ENCODE results near the gene KLHL2.

The KLHL2 gene

DNA sequence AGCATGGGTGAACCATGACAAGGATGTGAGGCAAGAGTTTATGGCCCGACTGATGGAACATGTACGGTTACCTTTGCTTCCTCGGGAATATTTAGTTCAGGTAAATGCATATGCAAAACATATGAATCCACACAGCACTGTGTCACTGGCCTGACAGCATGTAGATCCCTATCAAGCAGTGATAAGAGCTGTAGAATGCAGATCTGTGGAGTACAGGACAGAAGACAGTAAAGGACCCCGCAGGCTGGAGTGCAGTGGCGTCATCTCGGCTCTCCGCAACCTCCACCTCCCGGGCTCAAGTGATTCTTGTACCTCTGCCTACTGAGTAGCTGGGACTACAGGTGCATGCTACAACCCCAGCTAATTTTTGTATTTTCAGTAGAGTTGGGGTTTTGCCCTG lies 90.3 kb downstream of the KLHL2 start:
- Histone ChIP-seq H3K27me3 (ENCODE audit: control insufficient read depth in 1 of 2, insufficient read depth in 2 of 2, low read length in 2 of 2) (no peaks in the 10 kb centered on the region), H3K9me3 (ENCODE audit: low read length) (no peaks in the 10 kb centered on the region), H3K36me3 (ENCODE audit: insufficient read depth, low read length) (no peaks in the 10 kb centered on the region), H3K4me3 (ENCODE audit: low read depth in 1 of 2, low read length in 2 of 2) (no peak overlapping the region), H3K4me1 (ENCODE audit: insufficient read depth, low read length) (peaks cover 5% of the 10 kb centered on the region), H3K9ac (ENCODE audit: low read length) (no peak overlapping the region), H3K27ac (ENCODE audit: low read depth, low read length) (no peak overlapping the region)

- Histone ChIP-seq H3K36me3 (ENCODE audit: insufficient read depth, low read length) (no peaks in the 10 kb centered on the region), H3K4me3 (ENCODE audit: low read depth in 1 of 2, low read length in 2 of 2) (no peak overlapping the region), H3K27me3 (ENCODE audit: control insufficient read depth in 1 of 2, insufficient read depth in 2 of 2, low read length in 2 of 2) (no peaks in the 10 kb centered on the region), H3K4me1 (ENCODE audit: insufficient read depth, low read length) (peaks cover 5% of the 10 kb centered on the region), H3K27ac (ENCODE audit: low read depth, low read length) (no peak overlapping the region), H3K9ac (ENCODE audit: low read length) (no peak overlapping the region), H3K9me3 (ENCODE audit: low read length) (no peaks in the 10 kb centered on the region)
Measured at GRCh38 chr4:165299399-165300060, 92.2 kb downstream of the KLHL2 start.

DNA sequence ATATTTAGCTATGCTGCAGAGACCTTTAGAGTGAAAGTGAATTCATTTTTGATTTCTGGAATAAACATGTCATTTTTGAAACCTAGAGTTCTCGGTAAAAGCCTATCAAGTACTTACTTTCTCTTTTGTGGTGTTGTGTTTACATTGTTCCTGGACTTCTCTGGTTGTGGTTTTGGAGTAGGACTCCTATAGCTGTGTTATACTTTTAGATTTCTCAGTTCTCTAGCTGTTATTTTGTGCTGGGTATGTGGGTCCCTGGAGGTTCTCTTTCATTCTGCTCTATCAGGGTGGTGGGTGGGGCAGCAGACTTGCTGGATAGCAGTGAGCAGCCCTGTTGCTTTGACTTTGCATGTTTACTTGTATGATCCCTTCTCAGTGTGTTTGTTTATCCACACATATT lies 94.5 kb downstream of the KLHL2 start:
- Histone ChIP-seq H3K27ac (ENCODE audit: low read depth, low read length) (no peak overlapping the region), H3K27me3 (ENCODE audit: control insufficient read depth in 1 of 2, insufficient read depth in 2 of 2, low read length in 2 of 2) (no peaks in the 10 kb centered on the region), H3K36me3 (ENCODE audit: insufficient read depth, low read length) (no peaks in the 10 kb centered on the region), H3K9me3 (ENCODE audit: low read length) (no peaks in the 10 kb centered on the region), H3K4me3 (ENCODE audit: low read depth in 1 of 2, low read length in 2 of 2) (peak overlapping the region; percentile 7 to 38), H3K4me1 (ENCODE audit: insufficient read depth, low read length) (peaks cover 5% of the 10 kb centered on the region), H3K9ac (ENCODE audit: low read length) (no peak overlapping the region)

- H3K4me3 ChIP-seq (ENCODE audit: low read depth in 1 of 2, low read length in 2 of 2), result no peak overlapping the region
- no peaks in the 10 kb centered on the region for H3K9me3 ChIP-seq (ENCODE audit: low read length)
- no peaks in the 10 kb centered on the region for H3K27me3 ChIP-seq (ENCODE audit: control insufficient read depth in 1 of 2, insufficient read depth in 2 of 2, low read length in 2 of 2)
- no peak overlapping the region for H3K27ac ChIP-seq (ENCODE audit: low read depth, low read length)
- peaks cover 5% of the 10 kb centered on the region for H3K4me1 ChIP-seq (ENCODE audit: insufficient read depth, low read length)
- H3K36me3 ChIP-seq (ENCODE audit: insufficient read depth, low read length), result no peaks in the 10 kb centered on the region
- H3K9ac ChIP-seq (ENCODE audit: low read length), result no peak overlapping the region
Measured at GRCh38 chr4:165302658-165303057, 95.3 kb downstream of the KLHL2 start.

DNA sequence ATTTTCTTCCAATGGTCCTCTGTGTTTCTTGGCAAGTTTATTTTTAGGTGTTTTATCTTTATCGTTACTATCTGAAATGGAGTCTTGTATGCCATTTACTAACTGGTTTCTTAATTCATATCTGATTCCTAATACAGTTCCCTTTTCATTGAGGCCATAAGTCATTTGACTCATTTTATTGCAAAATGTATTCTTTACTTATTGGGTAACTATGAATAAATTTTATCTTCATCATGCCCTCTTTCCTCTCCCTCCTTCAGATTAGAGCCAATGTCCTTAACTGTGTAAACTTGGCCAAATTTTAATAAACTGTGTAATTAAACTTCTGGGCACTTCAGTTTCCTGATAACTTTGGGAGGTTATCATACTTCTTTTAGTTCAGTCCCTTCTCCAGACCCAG lies 100.8 kb downstream of the KLHL2 start:
- H3K27ac ChIP-seq (ENCODE audit: low read depth, low read length), result no peak overlapping the region
- no peaks in the 10 kb centered on the region for H3K4me1 ChIP-seq (ENCODE audit: insufficient read depth, low read length)
- H3K4me3 ChIP-seq (ENCODE audit: low read depth in 1 of 2, low read length in 2 of 2), result no peak overlapping the region
- H3K27me3 ChIP-seq (ENCODE audit: control insufficient read depth in 1 of 2, insufficient read depth in 2 of 2, low read length in 2 of 2), result no peaks in the 10 kb centered on the region
- H3K36me3 ChIP-seq (ENCODE audit: insufficient read depth, low read length), result peaks cover 10% of the 10 kb centered on the region
- no peaks in the 10 kb centered on the region for H3K9me3 ChIP-seq (ENCODE audit: low read length)
- no peak overlapping the region for H3K9ac ChIP-seq (ENCODE audit: low read length)

GRCh38 chr4:165308606-165309005 lies 101.2 kb downstream of the KLHL2 start:
- no peaks in the 10 kb centered on the region for H3K4me1 ChIP-seq (ENCODE audit: insufficient read depth, low read length)
- no peaks in the 10 kb centered on the region for H3K27me3 ChIP-seq (ENCODE audit: control insufficient read depth in 1 of 2, insufficient read depth in 2 of 2, low read length in 2 of 2)
- H3K9me3 ChIP-seq (ENCODE audit: low read length), result no peaks in the 10 kb centered on the region
- H3K27ac ChIP-seq (ENCODE audit: low read depth, low read length), result no peak overlapping the region
- no peak overlapping the region for H3K4me3 ChIP-seq (ENCODE audit: low read depth in 1 of 2, low read length in 2 of 2)
- H3K36me3 ChIP-seq (ENCODE audit: insufficient read depth, low read length), result peaks cover 10% of the 10 kb centered on the region
- no peak overlapping the region for H3K9ac ChIP-seq (ENCODE audit: low read length)

- peaks cover 18% of the 10 kb centered on the region for H3K36me3 ChIP-seq (ENCODE audit: insufficient read depth, low read length)
- no peak overlapping the region for H3K9ac ChIP-seq (ENCODE audit: low read length)
- no peaks in the 10 kb centered on the region for H3K9me3 ChIP-seq (ENCODE audit: low read length)
- H3K4me3 ChIP-seq (ENCODE audit: low read depth in 1 of 2, low read length in 2 of 2), result no peak overlapping the region
- H3K27me3 ChIP-seq (ENCODE audit: control insufficient read depth in 1 of 2, insufficient read depth in 2 of 2, low read length in 2 of 2), result no peaks in the 10 kb centered on the region
- H3K27ac ChIP-seq (ENCODE audit: low read depth, low read length), result no peak overlapping the region
- no peaks in the 10 kb centered on the region for H3K4me1 ChIP-seq (ENCODE audit: insufficient read depth, low read length)
Measured at GRCh38 chr4:165309456-165309855, 102.1 kb downstream of the KLHL2 start.

DNA sequence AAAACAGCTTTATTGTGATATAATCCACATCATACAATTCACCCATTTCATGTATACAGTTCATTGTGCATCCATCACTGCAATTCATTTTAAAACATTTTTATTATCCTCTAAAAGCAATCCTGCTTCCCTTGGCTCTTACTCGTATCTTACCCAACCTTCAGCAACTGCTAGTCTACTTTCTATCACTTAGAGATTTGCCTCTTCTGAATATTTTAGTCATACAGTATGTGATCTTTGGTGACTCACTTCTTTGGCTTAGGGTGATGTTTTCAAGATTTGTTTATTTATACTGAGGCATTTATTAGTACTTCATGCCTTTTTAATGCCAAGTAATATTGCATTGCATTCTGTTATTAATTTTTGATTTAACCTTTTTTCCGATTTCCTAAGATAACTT lies 105.1 kb downstream of the KLHL2 start:
- no peaks in the 10 kb centered on the region for H3K9me3 ChIP-seq (ENCODE audit: low read length)
- H3K4me3 ChIP-seq (ENCODE audit: low read depth in 1 of 2, low read length in 2 of 2), result no peak overlapping the region
- no peaks in the 10 kb centered on the region for H3K4me1 ChIP-seq (ENCODE audit: insufficient read depth, low read length)
- H3K27ac ChIP-seq (ENCODE audit: low read depth, low read length), result no peak overlapping the region
- H3K9ac ChIP-seq (ENCODE audit: low read length), result no peak overlapping the region
- H3K36me3 ChIP-seq (ENCODE audit: insufficient read depth, low read length), result peaks cover 18% of the 10 kb centered on the region
- no peaks in the 10 kb centered on the region for H3K27me3 ChIP-seq (ENCODE audit: control insufficient read depth in 1 of 2, insufficient read depth in 2 of 2, low read length in 2 of 2)

- Histone ChIP-seq H3K27me3 (ENCODE audit: control insufficient read depth in 1 of 2, insufficient read depth in 2 of 2, low read length in 2 of 2) (no peaks in the 10 kb centered on the region), H3K4me1 (ENCODE audit: insufficient read depth, low read length) (no peaks in the 10 kb centered on the region), H3K27ac (ENCODE audit: low read depth, low read length) (no peak overlapping the region), H3K4me3 (ENCODE audit: low read depth in 1 of 2, low read length in 2 of 2) (no peak overlapping the region), H3K36me3 (ENCODE audit: insufficient read depth, low read length) (peaks cover 4% of the 10 kb centered on the region), H3K9ac (ENCODE audit: low read length) (no peak overlapping the region), H3K9me3 (ENCODE audit: low read length) (no peaks in the 10 kb centered on the region)
Measured at GRCh38 chr4:165319030-165319429, 111.7 kb downstream of the KLHL2 start.

DNA sequence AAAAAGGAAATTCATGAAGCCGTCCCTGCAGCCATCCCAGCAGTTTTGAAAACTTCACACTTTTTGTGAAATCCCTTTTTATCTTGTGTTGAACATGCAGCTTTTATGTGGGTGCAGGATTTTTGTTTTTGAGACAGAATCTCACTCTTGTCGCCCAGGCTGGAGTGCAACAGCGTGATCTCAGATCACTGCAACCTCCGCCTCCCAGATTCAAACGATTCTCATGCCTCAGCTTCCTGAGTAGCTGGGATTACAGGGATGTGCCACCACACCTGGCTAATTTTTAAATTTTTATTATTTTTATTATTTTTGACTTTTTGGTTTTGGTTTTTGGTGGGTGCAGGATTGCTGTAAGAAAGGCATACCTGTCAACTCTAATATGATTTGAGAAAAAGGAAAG lies 112.1 kb downstream of the KLHL2 start:
- Histone ChIP-seq H3K4me1 (ENCODE audit: insufficient read depth, low read length) (no peaks in the 10 kb centered on the region), H3K4me3 (ENCODE audit: low read depth in 1 of 2, low read length in 2 of 2) (no peak overlapping the region), H3K9me3 (ENCODE audit: low read length) (no peaks in the 10 kb centered on the region), H3K27ac (ENCODE audit: low read depth, low read length) (no peak overlapping the region), H3K36me3 (ENCODE audit: insufficient read depth, low read length) (no peaks in the 10 kb centered on the region), H3K27me3 (ENCODE audit: control insufficient read depth in 1 of 2, insufficient read depth in 2 of 2, low read length in 2 of 2) (no peaks in the 10 kb centered on the region), H3K9ac (ENCODE audit: low read length) (no peak overlapping the region)

DNA sequence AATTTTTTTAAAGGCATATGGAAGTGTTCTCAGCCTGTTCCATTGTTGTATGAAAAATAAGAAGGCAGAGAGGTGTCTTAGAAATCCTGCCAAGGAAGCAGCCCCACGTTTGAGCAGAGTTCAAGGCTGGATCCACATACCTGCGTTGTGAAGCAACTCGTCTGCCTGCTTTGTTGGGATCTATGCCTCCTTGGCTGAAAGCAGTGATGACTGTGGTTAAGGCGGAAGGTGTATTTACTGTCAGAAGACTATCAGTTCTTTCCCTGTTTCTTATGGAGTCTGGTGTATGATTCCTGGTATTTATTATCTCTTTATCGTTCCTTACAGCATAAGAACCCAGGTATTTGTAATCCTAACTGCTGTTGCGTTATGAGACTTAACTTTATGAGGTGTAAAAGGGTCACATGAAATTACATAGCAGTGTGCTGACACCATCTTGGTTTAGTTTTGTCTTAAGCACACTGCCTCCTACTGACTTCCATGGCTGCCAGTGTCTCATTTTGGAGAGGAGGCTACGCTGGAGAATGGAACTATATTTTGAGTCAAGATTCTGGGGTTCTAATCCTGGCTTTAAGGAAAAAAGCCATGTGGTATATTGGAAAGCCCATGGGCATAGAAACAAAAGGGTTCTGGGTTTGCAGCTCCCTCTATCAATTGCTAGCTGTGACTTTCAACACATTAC lies 117.0 kb downstream of the KLHL2 start:
- Histone ChIP-seq H3K4me3 (ENCODE audit: low read depth in 1 of 2, low read length in 2 of 2) (no peak overlapping the region), H3K4me1 (ENCODE audit: insufficient read depth, low read length) (peaks cover 18% of the 10 kb centered on the region), H3K27me3 (ENCODE audit: control insufficient read depth in 1 of 2, insufficient read depth in 2 of 2, low read length in 2 of 2) (no peaks in the 10 kb centered on the region), H3K36me3 (ENCODE audit: insufficient read depth, low read length) (no peaks in the 10 kb centered on the region), H3K9me3 (ENCODE audit: low read length) (no peaks in the 10 kb centered on the region), H3K9ac (ENCODE audit: low read length) (no peak overlapping the region), H3K27ac (ENCODE audit: low read depth, low read length) (no peak overlapping the region)

- H3K4me3 ChIP-seq (ENCODE audit: low read depth in 1 of 2, low read length in 2 of 2), result no peak overlapping the region
- no peak overlapping the region for H3K27ac ChIP-seq (ENCODE audit: low read depth, low read length)
- H3K9ac ChIP-seq (ENCODE audit: low read length), result no peak overlapping the region
- no peaks in the 10 kb centered on the region for H3K27me3 ChIP-seq (ENCODE audit: control insufficient read depth in 1 of 2, insufficient read depth in 2 of 2, low read length in 2 of 2)
- peaks cover 18% of the 10 kb centered on the region for H3K4me1 ChIP-seq (ENCODE audit: insufficient read depth, low read length)
- no peaks in the 10 kb centered on the region for H3K9me3 ChIP-seq (ENCODE audit: low read length)
- no peaks in the 10 kb centered on the region for H3K36me3 ChIP-seq (ENCODE audit: insufficient read depth, low read length)
Measured at GRCh38 chr4:165324918-165325304, 117.5 kb downstream of the KLHL2 start.

All from muscle layer of colon (tissue), 2 donors.